Erythroblast (primary cell): Measurements from ENCODE around the gene TOMM7.
"Not testable (repeated sequence)": the region's sequence is repeated elsewhere in the genome, so short reads cannot be mapped to it uniquely, and the experiment has no call there.

Source experiments
- DNase-seq, 2 experiments: peaks; one replicate each; lab custom pipeline; 2025; lab: John Stamatoyannopoulos, UW
- GATA1 ChIP-seq: IDR thresholded peaks from 2 replicates; pipeline ENCODE4 v1.6.1; 2011; ENCODE audit warnings: low read depth, mild to moderate bottlenecking, control low read depth, low read length, moderate library complexity
- POLR2A ChIP-seq: IDR thresholded peaks from 2 replicates; pipeline ENCODE4 v1.6.1; 2011; ENCODE audit warnings: mild to moderate bottlenecking, low read length

The TOMM7 gene

GRCh38 chr7:22859641-22860290, 37.1 kb upstream of the TOMM7 start:
- DNase-seq: no peak
- TF ChIP-seq POLR2A: no peak
- no peak for TF ChIP-seq GATA1

GRCh38 chr7:22858640-22859561, 36.3 kb upstream of the TOMM7 start:
- TF ChIP-seq POLR2A (no peak), GATA1 (no peak)
- DNase-seq: no peak

- TF ChIP-seq GATA1 (no peak), POLR2A (no peak)
- peak in 1 of 2 experiments; percentile 14 for DNase-seq
Observed at GRCh38 chr7:22858274-22858639, 35.6 kb upstream of the TOMM7 start.

DNA sequence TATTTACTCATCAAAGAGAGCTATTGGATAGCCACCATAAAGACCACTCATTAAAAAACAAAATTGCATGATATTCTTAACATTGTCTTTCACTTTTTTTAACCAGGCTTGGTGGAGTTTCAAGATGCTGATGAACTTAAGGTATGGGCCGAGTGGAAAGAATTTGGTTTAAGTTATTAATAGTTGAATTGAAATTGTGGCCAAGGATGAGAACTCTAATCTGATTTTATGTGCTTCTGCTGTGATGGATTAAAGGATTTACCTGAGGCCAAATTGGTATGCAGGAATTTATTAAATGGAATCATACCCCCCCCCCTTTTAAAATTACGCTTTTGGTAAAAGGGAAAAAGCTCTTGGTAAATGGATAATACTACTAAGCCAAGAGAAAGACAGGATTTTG, 33.8 kb upstream of the TOMM7 start:
- TF ChIP-seq POLR2A: no peak
- no peak for TF ChIP-seq GATA1
- no peak for DNase-seq

DNA sequence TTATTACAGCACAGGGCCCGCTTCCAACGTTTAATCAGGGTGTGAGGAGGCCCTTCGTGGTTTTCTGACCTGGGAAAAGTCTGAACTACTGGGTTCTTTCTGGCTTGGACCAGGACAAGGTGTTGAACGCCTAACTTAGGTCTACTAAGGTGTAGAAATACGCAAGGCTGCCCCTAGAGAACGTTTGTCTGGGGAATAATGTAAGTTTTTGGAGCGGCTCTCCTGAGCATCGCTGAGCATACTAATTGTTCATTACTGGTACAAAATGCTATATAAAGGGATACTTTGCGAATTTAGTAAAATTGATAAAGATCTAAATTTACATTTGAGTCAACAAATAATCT, 32.4 kb upstream of the TOMM7 start:
- TF ChIP-seq POLR2A (no peak), GATA1 (no peak)

GRCh38 chr7:22854158-22855048, 31.8 kb upstream of the TOMM7 start:
- TF ChIP-seq GATA1 (no peak), POLR2A (peak; percentile 65)
- DNase-seq: peak; percentile 89 to 90

More for the DNA sequence above, 32.4 kb upstream of the TOMM7 start:
- no peak for DNase-seq

DNA sequence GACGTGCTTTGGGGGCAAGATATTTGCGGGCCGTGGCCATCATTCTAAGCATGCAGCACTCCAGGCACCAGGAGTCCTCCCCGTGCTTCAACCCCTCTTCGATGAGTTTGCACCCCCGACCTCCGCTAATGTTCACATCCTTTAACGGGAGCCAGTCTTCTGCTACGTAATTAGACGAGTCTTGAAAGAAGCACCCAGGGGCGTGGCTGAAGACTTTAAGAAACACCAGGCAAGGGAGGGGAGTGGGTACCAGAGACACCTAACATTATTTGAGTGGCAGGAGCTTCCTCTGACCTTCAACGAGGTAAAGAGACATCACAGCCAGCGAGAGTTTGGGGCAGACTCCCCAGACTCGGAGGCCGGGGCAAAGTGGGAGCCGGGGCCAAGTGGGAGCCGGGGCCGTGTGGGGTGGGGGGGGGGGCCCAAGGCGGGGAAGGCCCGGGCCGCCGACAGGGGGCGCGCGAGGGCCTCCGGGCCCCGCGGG, 31.1 kb upstream of the TOMM7 start:
- TF ChIP-seq POLR2A: no peak
- TF ChIP-seq GATA1: no peak
- peak; percentile 71 for DNase-seq

DNA sequence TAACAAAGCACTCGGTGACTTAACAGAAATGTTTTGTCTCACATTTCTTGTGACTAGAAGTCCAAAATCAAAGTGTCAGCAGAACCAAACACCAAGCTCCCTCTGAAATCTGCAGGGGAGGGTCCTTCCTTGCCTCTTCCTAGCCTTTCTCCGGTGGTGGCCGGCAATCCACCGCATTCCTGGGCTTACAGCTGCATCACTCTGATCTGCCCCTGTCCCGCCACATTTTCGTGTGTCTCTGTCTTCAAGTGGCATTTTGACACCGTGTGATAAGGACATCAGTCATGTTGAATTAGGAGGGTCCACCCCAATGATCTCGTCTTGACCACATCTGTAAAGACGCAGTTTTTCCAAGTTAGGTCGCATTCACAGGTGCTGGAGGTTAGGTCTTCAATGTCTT, 30.5 kb upstream of the TOMM7 start:
- TF ChIP-seq GATA1 (no peak), POLR2A (no peak)
- peak in 1 of 2 experiments; percentile 30 for DNase-seq

DNA sequence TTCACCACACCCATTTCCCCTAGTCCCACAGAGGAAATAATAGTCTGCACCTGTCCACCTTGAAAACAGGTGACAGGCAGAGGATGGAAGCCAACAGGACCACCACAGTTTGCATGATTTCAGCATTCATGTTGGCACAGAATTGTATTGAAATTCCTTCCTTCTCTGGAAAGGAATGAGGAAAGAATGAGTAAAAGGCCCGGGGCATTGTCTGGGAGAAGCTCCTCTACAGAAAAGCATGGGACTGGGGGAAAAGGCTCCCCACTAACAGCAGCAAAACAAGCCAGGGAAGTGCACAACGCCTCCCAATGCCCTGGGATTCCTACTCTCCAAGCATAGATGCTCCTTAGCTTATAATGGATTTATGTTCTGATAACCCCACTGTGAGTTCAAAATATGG, 28.5 kb upstream of the TOMM7 start:
- no peak for DNase-seq
- TF ChIP-seq POLR2A (no peak), GATA1 (no peak)

GRCh38 chr7:22850394-22850793, 27.7 kb upstream of the TOMM7 start:
- not testable (repeated sequence) for DNase-seq

GRCh38 chr7:22849662-22850061, 27.0 kb upstream of the TOMM7 start:
- TF ChIP-seq GATA1 (no peak), POLR2A (no peak)
- DNase-seq: no peak

DNA sequence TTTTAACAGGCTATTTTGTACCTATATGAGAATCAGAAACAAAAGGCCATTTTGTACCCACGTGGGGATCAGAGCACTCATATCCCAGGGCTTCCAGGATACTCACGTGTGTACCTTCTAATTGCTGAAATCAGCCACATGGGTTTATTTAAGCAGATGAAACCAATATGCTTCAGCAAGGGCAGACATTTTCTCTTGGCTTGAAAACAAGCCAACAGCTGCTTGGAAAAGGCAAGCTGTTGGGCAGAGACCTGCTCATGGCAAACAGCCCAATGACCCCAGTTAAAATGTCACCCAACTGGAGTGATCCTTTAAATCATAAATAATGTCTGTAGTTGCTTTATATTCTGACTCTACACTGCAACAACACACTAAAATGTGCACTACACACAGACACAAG, 26.5 kb upstream of the TOMM7 start:
- no peak for TF ChIP-seq GATA1
- no peak for TF ChIP-seq POLR2A
- DNase-seq: no peak

DNA sequence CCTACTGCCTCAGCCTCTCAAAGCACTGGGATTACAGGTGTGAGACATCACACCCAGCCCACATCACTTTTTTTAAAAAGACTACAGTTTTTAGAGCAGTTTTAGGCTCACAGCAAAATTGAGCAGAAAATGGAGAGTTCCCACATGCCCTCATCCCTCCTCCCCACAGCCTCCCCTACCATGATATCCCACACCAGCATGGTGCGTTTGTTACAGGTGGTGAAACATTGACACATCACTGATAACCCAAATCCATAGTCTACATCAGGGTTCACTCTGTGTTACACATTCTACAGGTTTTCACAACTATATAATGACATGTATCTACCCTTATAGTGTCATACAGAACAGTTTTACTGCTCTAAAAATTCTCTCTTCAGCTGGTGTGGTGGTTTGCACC, 24.3 kb upstream of the TOMM7 start:
- TF ChIP-seq POLR2A: no peak
- no peak for TF ChIP-seq GATA1
- DNase-seq: no peak
